GM23248 (cell line): ENCODE results near the gene RAB37. TPM values are rescaled to one million over a fixed set of nuclear protein-coding genes. Genes with fewer than 3 reads are reported as not detected.

ENCODE experiments used
- DNase-seq: peaks from one replicate; pipeline ENCODE4 v3.0.0-alpha.2; 2015
- H2AFZ ChIP-seq: fragments of 200-600 bp; sonication (generic); 2 replicates; pipeline ENCODE4 v1.6.1; 2016; ENCODE audit warnings: antibody characterized with exemption
- H3F3A ChIP-seq: fragments of 200-600 bp; sonication (generic); 2 replicates; pipeline ENCODE4 v1.6.1; 2016; ENCODE audit warnings: mild to moderate bottlenecking, antibody characterized with exemption, mixed run types; ENCODE audit not compliant: insufficient read depth
- H3K27ac ChIP-seq: fragments of 200-600 bp; sonication (generic); 2 replicates; pipeline ENCODE4 v1.5.1; 2016; ENCODE audit warnings: mild to moderate bottlenecking
- H3K27me3 ChIP-seq: fragments of 200-600 bp; sonication (generic); replicated peaks from 2 replicates; pipeline ENCODE4 v1.6.1; 2016; ENCODE audit warnings: mild to moderate bottlenecking; ENCODE audit not compliant: insufficient read depth
- H3K36me3 ChIP-seq: fragments of 200-600 bp; sonication (generic); 2 replicates; pipeline ENCODE4 v1.6.1; 2016; ENCODE audit warnings: low read depth, mild to moderate bottlenecking
- H3K4me1 ChIP-seq: fragments of 200-600 bp; sonication (generic); 2 replicates; pipeline ENCODE4 v1.6.1; 2016; ENCODE audit warnings: mild to moderate bottlenecking; ENCODE audit not compliant: insufficient read depth
- H3K4me2 ChIP-seq: fragments of 200-600 bp; sonication (generic); one replicate; pipeline ENCODE4 v1.6.1; 2016; ENCODE audit warnings: mild to moderate bottlenecking; ENCODE audit not compliant: unreplicated experiment
- H3K4me3 ChIP-seq: fragments of 200-600 bp; sonication (generic); 2 replicates; pipeline ENCODE4 v1.5.1; 2016; ENCODE audit warnings: mild to moderate bottlenecking
- H3K79me2 ChIP-seq: fragments of 200-600 bp; sonication (generic); 2 replicates; pipeline ENCODE4 v1.6.1; 2016; ENCODE audit warnings: mild to moderate bottlenecking; ENCODE audit not compliant: insufficient read depth
- H3K9ac ChIP-seq: fragments of 200-600 bp; sonication (generic); 2 replicates; pipeline ENCODE4 v1.6.1; 2016; ENCODE audit warnings: mild to moderate bottlenecking
- H3K9me2 ChIP-seq: fragments of 200-600 bp; sonication (generic); 2 replicates; pipeline ENCODE4 v1.6.1; 2016; ENCODE audit warnings: mixed run types, mild to moderate bottlenecking, moderate library complexity; ENCODE audit not compliant: insufficient read depth
- H3K9me3 ChIP-seq: fragments of 200-600 bp; sonication (generic); one replicate; pipeline ENCODE4 v1.6.1; 2017; ENCODE audit warnings: low read depth
- H4K20me1 ChIP-seq: fragments of 200-600 bp; sonication (generic); 2 replicates; pipeline ENCODE4 v1.6.0; 2016; ENCODE audit not compliant: insufficient read depth
- EZH2 ChIP-seq: fragments of 200-600 bp; sonication (generic); IDR thresholded peaks from 2 replicates; pipeline ENCODE4 v1.6.1; 2018; ENCODE audit warnings: antibody characterized with exemption, mild to moderate bottlenecking; ENCODE audit not compliant: insufficient read depth, poor library complexity, severe bottlenecking
- EZH2phosphoT487 ChIP-seq: fragments of 200-600 bp; sonication (generic); IDR thresholded peaks from 2 replicates; pipeline ENCODE4 v1.6.1; 2018; ENCODE audit warnings: antibody characterized with exemption, moderate library complexity, mild to moderate bottlenecking, low read depth; ENCODE audit not compliant: insufficient read depth
- WGBS, 2 experiments: methylation state at CpG; one replicate each; pipeline ENCODE4 v1.1.6; 2015 to 2017; ENCODE audit warnings: low lambda C conversion rate in 2 of 2, low coverage in 1 of 2; ENCODE audit errors: missing lambda C conversion rate in 2 of 2; 5-methylcytosine and 5-hydroxymethylcytosine counted together
- in situ Hi-C: fragments of 300-500 bp; cut with MboI; formaldehyde crosslinking; loops from 2 replicates; pipeline ENCODE4 v1.15.0; 2020
- microRNA-seq: library from miRNA; unstranded; fragments of <30 nt; microRNA quantifications from one replicate; pipeline ENCODE4, GENCODE V29; 2016; ENCODE audit warnings: borderline number of aligned reads
- polyA plus RNA-seq: library from polyadenylated mRNA; unstranded; fragments of >200 nt; fragmentation: Nextera tagmentation; extraction: Ambion mirVana; gene quantifications from 2 replicates; pipeline ENCODE4 v1.2.1, GENCODE V29; 2016
- total RNA-seq: library from RNA; depleted of rRNA; stranded (reverse); fragments of >200 nt; shearing (Covaris generic); gene quantifications from 2 replicates; pipeline ENCODE4 v1.2.3, GENCODE V29; 2014; rRNA removed

Gene RAB37
- total and polyA plus RNA-seq, 2 experiments from 2014 or later = 0.11 TPM; not detected in 1

DNA sequence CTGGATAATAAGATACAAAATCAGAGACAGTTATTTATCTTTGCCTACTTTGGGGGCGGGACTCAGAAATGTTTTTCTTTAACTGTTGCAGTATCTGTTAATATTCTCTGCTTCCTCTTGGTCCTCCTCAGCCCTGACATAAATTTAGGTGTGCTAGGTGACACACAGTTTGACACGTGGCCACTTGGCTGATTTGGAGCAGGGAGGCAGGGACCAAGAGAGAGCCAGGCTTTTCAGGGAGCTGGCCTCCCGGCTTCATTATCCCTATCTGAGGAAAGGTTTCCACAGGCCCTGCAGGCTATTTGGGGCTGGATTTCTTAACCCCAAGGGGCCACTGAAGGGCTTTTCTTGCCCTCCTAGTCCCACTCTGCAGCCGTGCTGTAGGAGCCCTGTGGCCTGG lies 59.2 kb downstream of the RAB37 start:
- Histone ChIP-seq H3K4me2 (no peak overlapping the region), H2AFZ (no peak overlapping the region), H4K20me1 (no peaks in the 10 kb centered on the region), H3K9ac (no peak overlapping the region), H3K36me3 (no peaks in the 10 kb centered on the region; the same call in 1 of the 2 replicates), H3F3A (peaks cover 5% of the 10 kb centered on the region; the same call in 1 of the 2 replicates), H3K27ac (no peak overlapping the region), H3K4me3 (no peak overlapping the region), H3K9me2 (no peaks in the 10 kb centered on the region), H3K79me2 (no peaks in the 10 kb centered on the region), H3K9me3 (no peaks in the 10 kb centered on the region), H3K4me1 (peaks cover 7% of the 10 kb centered on the region), H3K27me3 (no peaks in the 10 kb centered on the region)
- in situ Hi-C loops = no loop called here
- 97 to 99% methylated on average over 4 of the region's 4 CpGs for WGBS, 2 experiments
- TF ChIP-seq EZH2 (no peak), EZH2phosphoT487 (no peak)
- DNase-seq = no peak

DNA sequence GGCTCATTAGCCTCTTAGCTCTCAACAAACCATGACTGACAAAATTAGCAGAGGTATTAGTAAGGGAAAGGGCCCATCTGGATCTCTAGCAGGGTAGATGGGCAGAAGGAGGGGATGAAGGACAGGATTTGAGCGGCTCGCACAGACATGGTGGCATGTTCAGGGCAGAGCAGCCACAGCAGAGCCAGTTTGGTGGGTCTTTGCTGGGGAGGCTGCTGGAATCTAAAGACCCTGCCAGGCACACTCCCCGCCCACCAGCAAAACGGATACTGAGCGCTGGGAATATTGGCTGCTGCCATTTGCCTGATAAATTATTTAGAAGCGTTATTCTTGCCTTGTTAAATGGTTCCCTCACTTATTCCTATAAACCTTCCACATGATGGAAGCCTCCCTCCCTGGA lies 59.8 kb downstream of the RAB37 start:
- in situ Hi-C loops = no loop called here
- no peak overlapping the region for H2AFZ ChIP-seq
- H3K4me3 ChIP-seq = no peak overlapping the region
- H3K79me2 ChIP-seq = no peaks in the 10 kb centered on the region
- no peaks in the 10 kb centered on the region for H3K27me3 ChIP-seq
- no peak overlapping the region for H3K9ac ChIP-seq
- H3K9me2 ChIP-seq = no peaks in the 10 kb centered on the region
- peaks cover 7% of the 10 kb centered on the region for H3K4me1 ChIP-seq
- peaks cover 5% of the 10 kb centered on the region; the same call in 1 of the 2 replicates for H3F3A ChIP-seq
- H3K9me3 ChIP-seq = no peaks in the 10 kb centered on the region
- TF ChIP-seq EZH2 (no peak), EZH2phosphoT487 (no peak)
- no peak overlapping the region for H3K4me2 ChIP-seq
- WGBS, 2 experiments = 97 to 99% methylated on average over 6 of the region's 6 CpGs
- DNase-seq = no peak
- no peak overlapping the region for H3K27ac ChIP-seq
- H4K20me1 ChIP-seq = no peaks in the 10 kb centered on the region
- no peaks in the 10 kb centered on the region; the same call in 1 of the 2 replicates for H3K36me3 ChIP-seq

Small RNA genes lying within 50 kb of the gene (microRNA-seq; reads per million reads assigned to microRNA genes)
- gene MIR3615 = 112 reads per million, percentile 50 among the genes with 10 or more reads in this experiment

Other genes starting within 250 kb of the RAB37 start
- not detected in 2 replicates for gene CD300LB, start 205.8 kb upstream of the RAB37 start, total RNA-seq
- not detected in 2 replicates for gene CD300LB, start 205.8 kb upstream of the RAB37 start, polyA plus RNA-seq
- gene CD300C, start 191.1 kb upstream of the RAB37 start, total RNA-seq = 0.76 and 1.0 TPM in 2 replicates
- 1.4 TPM in 2 replicates for gene CD300C, start 191.1 kb upstream of the RAB37 start, polyA plus RNA-seq
- not detected in 2 replicates for gene CD300H, start 169.7 kb upstream of the RAB37 start, total RNA-seq
- gene CD300H, start 169.7 kb upstream of the RAB37 start, polyA plus RNA-seq = not detected in 2 replicates
- not detected in 2 replicates for gene CD300LD, start 145.0 kb upstream of the RAB37 start, total RNA-seq
- gene CD300LD, start 145.0 kb upstream of the RAB37 start, polyA plus RNA-seq = not detected in 2 replicates
- gene CD300E, start 113.5 kb upstream of the RAB37 start, total RNA-seq = not detected in 2 replicates
- gene CD300E, start 113.5 kb upstream of the RAB37 start, polyA plus RNA-seq = not detected in 2 replicates
- gene CD300LF, start 24.3 kb upstream of the RAB37 start, total RNA-seq = not detected in 2 replicates
- not detected in 2 replicates for gene CD300LF, start 24.3 kb upstream of the RAB37 start, polyA plus RNA-seq
- 6.6 and 8.0 TPM in 2 replicates for gene NHERF1, start 11.4 kb downstream of the RAB37 start, total RNA-seq
- gene NHERF1, start 11.4 kb downstream of the RAB37 start, polyA plus RNA-seq = 9.1 and 9.4 TPM in 2 replicates
- gene NAT9, start 39.1 kb downstream of the RAB37 start, total RNA-seq = 23.6 and 26.4 TPM in 2 replicates
- 31.0 and 34.6 TPM in 2 replicates for gene NAT9, start 39.1 kb downstream of the RAB37 start, polyA plus RNA-seq
- not detected in 2 replicates for gene GRIN2C, start 122.6 kb downstream of the RAB37 start, total RNA-seq
- gene GRIN2C, start 122.6 kb downstream of the RAB37 start, polyA plus RNA-seq = not detected in 2 replicates
- 19.0 and 21.2 TPM in 2 replicates for gene FDXR, start 135.7 kb downstream of the RAB37 start, total RNA-seq
- 14.2 and 15.3 TPM in 2 replicates for gene FDXR, start 135.7 kb downstream of the RAB37 start, polyA plus RNA-seq
- not detected in 2 replicates for gene FADS6, start 156.4 kb downstream of the RAB37 start, total RNA-seq
- not detected in 2 replicates for gene FADS6, start 156.4 kb downstream of the RAB37 start, polyA plus RNA-seq
- not detected in 2 replicates for gene USH1G, start 186.0 kb downstream of the RAB37 start, total RNA-seq
- gene USH1G, start 186.0 kb downstream of the RAB37 start, polyA plus RNA-seq = not detected in 2 replicates
- gene OTOP2, start 187.0 kb downstream of the RAB37 start, total RNA-seq = not detected in 2 replicates
- gene OTOP2, start 187.0 kb downstream of the RAB37 start, polyA plus RNA-seq = not detected in 2 replicates
- gene OTOP3, start 198.6 kb downstream of the RAB37 start, total RNA-seq = not detected in 2 replicates
- not detected in 2 replicates for gene OTOP3, start 198.6 kb downstream of the RAB37 start, polyA plus RNA-seq
- not detected in 2 replicates for gene HID1, start 235.5 kb downstream of the RAB37 start, total RNA-seq
- not detected in 2 replicates for gene HID1, start 235.5 kb downstream of the RAB37 start, polyA plus RNA-seq